Stomach smooth muscle (tissue), 2 donors: ENCODE results near the gene UVRAG.

ENCODE experiments used
- H3K27ac ChIP-seq: one replicate; pipeline ENCODE4 v1.7.0; 2013; ENCODE audit warnings: mild to moderate bottlenecking, low read length, inconsistent platforms
- H3K27me3 ChIP-seq, 2 donors: one replicate each; pipeline ENCODE4 v1.7.0; 2013; ENCODE audit warnings: low read length in 2 of 2; ENCODE audit not compliant: insufficient read depth in 2 of 2, control insufficient read depth in 1 of 2
- H3K36me3 ChIP-seq, 2 donors: one replicate each; pipeline ENCODE4 v1.7.0; 2013; ENCODE audit warnings: low read length in 2 of 2; ENCODE audit not compliant: control insufficient read depth in 2 of 2, insufficient read depth in 2 of 2
- H3K4me1 ChIP-seq: one replicate; pipeline ENCODE4 v1.7.0; 2013; ENCODE audit warnings: low read length; ENCODE audit not compliant: control insufficient read depth, insufficient read depth
- H3K4me3 ChIP-seq, 2 donors: one replicate each; pipeline ENCODE4 v1.7.0; 2013; ENCODE audit warnings: low read length in 2 of 2
- H3K9ac ChIP-seq, 2 donors: one replicate each; pipeline ENCODE4 v1.7.0; 2013; ENCODE audit warnings: low read length in 2 of 2, mild to moderate bottlenecking in 1 of 2
- H3K9me3 ChIP-seq, 2 donors: one replicate each; pipeline ENCODE4 v1.7.0; 2013; ENCODE audit warnings: low read length in 2 of 2; ENCODE audit not compliant: control insufficient read depth in 2 of 2
- donor health status: healthy.
- donor health status: Pancreatic carcinoma.

Gene UVRAG

GRCh38 chr11:75810637-75811390, 4.2 kb upstream of the UVRAG start:
- Histone ChIP-seq H3K9me3 (no peaks in the 10 kb centered on the region), H3K36me3 (no peaks in the 10 kb centered on the region), H3K27me3 (no peaks in the 10 kb centered on the region), H3K4me1 (peaks cover 9% of the 10 kb centered on the region), H3K9ac (no peak overlapping the region), H3K27ac (no peak overlapping the region), H3K4me3 (no peak overlapping the region)

- no peaks in the 10 kb centered on the region for H3K27me3 ChIP-seq
- no peak overlapping the region for H3K4me3 ChIP-seq
- H3K9ac ChIP-seq, result no peak overlapping the region
- H3K27ac ChIP-seq, result no peak overlapping the region
- H3K9me3 ChIP-seq, result no peaks in the 10 kb centered on the region
- H3K36me3 ChIP-seq, result no peaks in the 10 kb centered on the region
- peaks cover 9% of the 10 kb centered on the region for H3K4me1 ChIP-seq
Observed at GRCh38 chr11:75811485-75811884, 3.5 kb upstream of the UVRAG start.

GRCh38 chr11:75812542-75813040, 2.4 kb upstream of the UVRAG start:
- H3K9me3 ChIP-seq, result no peaks in the 10 kb centered on the region
- H3K36me3 ChIP-seq, result no peaks in the 10 kb centered on the region
- H3K4me3 ChIP-seq, result no peak overlapping the region
- peaks cover 15% of the 10 kb centered on the region for H3K4me1 ChIP-seq
- no peak overlapping the region for H3K9ac ChIP-seq
- no peaks in the 10 kb centered on the region for H3K27me3 ChIP-seq
- H3K27ac ChIP-seq, result no peak overlapping the region

GRCh38 chr11:75813124-75813523, 1.9 kb upstream of the UVRAG start:
- no peaks in the 10 kb centered on the region for H3K27me3 ChIP-seq
- H3K9me3 ChIP-seq, result no peaks in the 10 kb centered on the region
- H3K9ac ChIP-seq, result no peak overlapping the region
- no peaks in the 10 kb centered on the region for H3K36me3 ChIP-seq
- H3K27ac ChIP-seq, result no peak overlapping the region
- H3K4me3 ChIP-seq, result no peak overlapping the region
- H3K4me1 ChIP-seq, result peaks cover 15% of the 10 kb centered on the region

- Histone ChIP-seq H3K27me3 (no peaks in the 10 kb centered on the region), H3K4me1 (peaks cover 15% of the 10 kb centered on the region), H3K36me3 (no peaks in the 10 kb centered on the region), H3K9me3 (no peaks in the 10 kb centered on the region), H3K9ac (no peak overlapping the region), H3K27ac (peak overlapping the region; percentile 78), H3K4me3 (peak overlapping the region in 1 of 2 donors; percentile 95)
Observed at GRCh38 chr11:75813622-75814039, 1.4 kb upstream of the UVRAG start.

GRCh38 chr11:75814363-75814676, 690 bp upstream of the UVRAG start:
- H3K9me3 ChIP-seq, result no peaks in the 10 kb centered on the region
- H3K27me3 ChIP-seq, result no peaks in the 10 kb centered on the region
- H3K36me3 ChIP-seq, result no peaks in the 10 kb centered on the region
- H3K4me3 ChIP-seq, result peak overlapping the region; percentile 84 to 95
- H3K4me1 ChIP-seq, result peaks cover 15% of the 10 kb centered on the region
- H3K27ac ChIP-seq, result peak overlapping the region; percentile 78
- H3K9ac ChIP-seq, result peak overlapping the region; percentile 55 to 73

GRCh38 chr11:75815345-75816168, 547 bp downstream of the UVRAG start:
- Histone ChIP-seq H3K36me3 (no peaks in the 10 kb centered on the region), H3K27me3 (no peaks in the 10 kb centered on the region), H3K9ac (peak overlapping the region; percentile 83 to 87), H3K4me3 (peak overlapping the region; percentile 84 to 95), H3K27ac (peak overlapping the region; percentile 78), H3K9me3 (no peaks in the 10 kb centered on the region), H3K4me1 (peaks cover 15% of the 10 kb centered on the region)

GRCh38 chr11:75816561-75817239, 1.7 kb downstream of the UVRAG start:
- peak overlapping the region; percentile 84 to 95 for H3K4me3 ChIP-seq
- H3K36me3 ChIP-seq, result no peaks in the 10 kb centered on the region
- H3K4me1 ChIP-seq, result peaks cover 15% of the 10 kb centered on the region
- H3K27ac ChIP-seq, result peak overlapping the region; percentile 55
- H3K9me3 ChIP-seq, result no peaks in the 10 kb centered on the region
- H3K9ac ChIP-seq, result peak overlapping the region; percentile 83 to 87
- H3K27me3 ChIP-seq, result no peaks in the 10 kb centered on the region

GRCh38 chr11:75820645-75821044, 5.6 kb downstream of the UVRAG start:
- no peaks in the 10 kb centered on the region for H3K36me3 ChIP-seq
- no peaks in the 10 kb centered on the region for H3K9me3 ChIP-seq
- no peak overlapping the region for H3K4me3 ChIP-seq
- no peaks in the 10 kb centered on the region for H3K27me3 ChIP-seq
- H3K4me1 ChIP-seq, result peaks cover 23% of the 10 kb centered on the region
- H3K9ac ChIP-seq, result no peak overlapping the region
- H3K27ac ChIP-seq, result no peak overlapping the region

- Histone ChIP-seq H3K36me3 (no peaks in the 10 kb centered on the region), H3K4me3 (no peak overlapping the region), H3K27me3 (no peaks in the 10 kb centered on the region), H3K9me3 (no peaks in the 10 kb centered on the region), H3K9ac (no peak overlapping the region), H3K4me1 (peaks cover 28% of the 10 kb centered on the region), H3K27ac (no peak overlapping the region)
Observed at GRCh38 chr11:75821202-75821601, 6.2 kb downstream of the UVRAG start.
